BLaER1 (cell line): ENCODE measurements around the gene NKRF.

Experiments used
- H3K27ac ChIP-seq: shearing (Covaris generic); formaldehyde crosslinking; 2 replicates; pipeline ENCODE4 v1.8.1; 2022
- H3K27me3 ChIP-seq: shearing (Covaris generic); formaldehyde crosslinking; 2 replicates; pipeline ENCODE4 v1.8.1; 2022
- H3K36me3 ChIP-seq: shearing (Covaris generic); formaldehyde crosslinking; 2 replicates; pipeline ENCODE4 v1.8.1; 2022
- H3K4me1 ChIP-seq: shearing (Covaris generic); formaldehyde crosslinking; 2 replicates; pipeline ENCODE4 v1.8.1; 2022
- H3K4me2 ChIP-seq: shearing (Covaris generic); formaldehyde crosslinking; 2 replicates; pipeline ENCODE4 v1.8.1; 2022
- H3K4me3 ChIP-seq: shearing (Covaris generic); formaldehyde crosslinking; 2 replicates; pipeline ENCODE4 v1.8.1; 2022
- H3K9ac ChIP-seq: shearing (Covaris generic); formaldehyde crosslinking; 2 replicates; pipeline ENCODE4 v1.8.1; 2022
- H3K9me3 ChIP-seq: shearing (Covaris generic); formaldehyde crosslinking; 2 replicates; pipeline ENCODE4 v1.8.1; 2022
- H4K20me1 ChIP-seq: shearing (Covaris generic); formaldehyde crosslinking; 2 replicates; pipeline ENCODE4 v1.8.1; 2022
- Cebpa-rat ChIP-seq: shearing (Covaris generic); IDR thresholded peaks from 2 replicates; pipeline ENCODE4 v1.8.1; 2022

The NKRF gene

GRCh38 chrX:119606280-119607017, at the start of gene NKRF:
Gene NKRF (minus strand): TSS chrX:119606424.
- Histone ChIP-seq H3K9ac (peak within 1 kb of the TSS; percentile 93), H4K20me1 (peaks cover 40% of the 10 kb centered on the region), H3K4me1 (0 out of 2 replicates have a peak, but pooled peaks cover 12% of the 10 kb centered on the region), H3K36me3 (peaks cover 5% of the 10 kb centered on the region; the same call in 1 of the 2 replicates), H3K4me3 (peak within 1 kb of the TSS; percentile 72), H3K4me2 (peak within 1 kb of the TSS; percentile 75), H3K27me3 (no peaks in the 10 kb centered on the region), H3K9me3 (no peaks in the 10 kb centered on the region), H3K27ac (peak within 1 kb of the TSS; percentile 95)
- no peak for TF ChIP-seq Cebpa-rat

GRCh38 chrX:119655125-119655524, 48.9 kb upstream of the NKRF start:
- Histone ChIP-seq H3K4me1 (peaks cover 61% of the 10 kb centered on the region), H3K27me3 (no peaks in the 10 kb centered on the region), H3K36me3 (peaks cover 71% of the 10 kb centered on the region), H3K9ac (peak overlapping the region; percentile 36; the same call in 1 of the 2 replicates), H3K27ac (peak overlapping the region; percentile 24; the same call in 1 of the 2 replicates), H3K9me3 (no peaks in the 10 kb centered on the region), H3K4me3 (no peak overlapping the region), H3K4me2 (peak overlapping the region; percentile 69), H4K20me1 (peaks cover 14% of the 10 kb centered on the region)
- no peak for TF ChIP-seq Cebpa-rat

- no peak overlapping the region for H3K4me3 ChIP-seq
- H3K27me3 ChIP-seq, result no peaks in the 10 kb centered on the region
- H3K36me3 ChIP-seq, result peaks cover 72% of the 10 kb centered on the region
- peak overlapping the region; percentile 69 for H3K4me2 ChIP-seq
- H3K9me3 ChIP-seq, result no peaks in the 10 kb centered on the region
- TF ChIP-seq Cebpa-rat, result no peak
- peak overlapping the region; percentile 71 for H3K27ac ChIP-seq
- peaks cover 14% of the 10 kb centered on the region for H4K20me1 ChIP-seq
- H3K9ac ChIP-seq, result peak overlapping the region; percentile 36; the same call in 1 of the 2 replicates
- peaks cover 59% of the 10 kb centered on the region for H3K4me1 ChIP-seq
Observed at GRCh38 chrX:119654112-119654531, 47.9 kb upstream of the NKRF start.

GRCh38 chrX:119648421-119648775, 42.2 kb upstream of the NKRF start:
- Histone ChIP-seq H3K36me3 (peaks cover 97% of the 10 kb centered on the region), H3K27me3 (no peaks in the 10 kb centered on the region), H3K4me3 (no peak overlapping the region), H3K4me2 (no peak overlapping the region), H3K9ac (no peak overlapping the region), H4K20me1 (peaks cover 12% of the 10 kb centered on the region; the same call in 1 of the 2 replicates), H3K4me1 (peaks cover 32% of the 10 kb centered on the region), H3K9me3 (no peaks in the 10 kb centered on the region), H3K27ac (no peak overlapping the region)
- no peak for TF ChIP-seq Cebpa-rat

- no peak overlapping the region for H3K4me3 ChIP-seq
- no peak overlapping the region for H3K9ac ChIP-seq
- H3K4me1 ChIP-seq, result peaks cover 35% of the 10 kb centered on the region
- peaks cover 18% of the 10 kb centered on the region; the same call in 1 of the 2 replicates for H4K20me1 ChIP-seq
- no peaks in the 10 kb centered on the region for H3K9me3 ChIP-seq
- H3K36me3 ChIP-seq, result peaks cover 97% of the 10 kb centered on the region
- no peaks in the 10 kb centered on the region for H3K27me3 ChIP-seq
- no peak overlapping the region for H3K4me2 ChIP-seq
- no peak for TF ChIP-seq Cebpa-rat
- no peak overlapping the region for H3K27ac ChIP-seq
Observed at GRCh38 chrX:119647552-119648420, 41.6 kb upstream of the NKRF start.

GRCh38 chrX:119647089-119647488, 40.9 kb upstream of the NKRF start:
- Histone ChIP-seq H3K27ac (no peak overlapping the region), H3K9me3 (no peaks in the 10 kb centered on the region), H3K4me3 (no peak overlapping the region), H3K4me1 (peaks cover 41% of the 10 kb centered on the region), H3K36me3 (peaks cover 97% of the 10 kb centered on the region), H3K27me3 (no peaks in the 10 kb centered on the region), H3K9ac (no peak overlapping the region), H4K20me1 (peaks cover 25% of the 10 kb centered on the region; the same call in 1 of the 2 replicates), H3K4me2 (no peak overlapping the region)
- no peak for TF ChIP-seq Cebpa-rat

- Histone ChIP-seq H3K27ac (no peak overlapping the region), H3K27me3 (no peaks in the 10 kb centered on the region), H3K9me3 (no peaks in the 10 kb centered on the region), H3K4me3 (no peak overlapping the region), H3K36me3 (peaks cover 97% of the 10 kb centered on the region), H3K4me1 (peaks cover 47% of the 10 kb centered on the region), H3K4me2 (no peak overlapping the region), H3K9ac (no peak overlapping the region), H4K20me1 (peaks cover 31% of the 10 kb centered on the region; the same call in 1 of the 2 replicates)
- no peak for TF ChIP-seq Cebpa-rat
Observed at GRCh38 chrX:119646515-119646914, 40.3 kb upstream of the NKRF start.

GRCh38 chrX:119643696-119644095, 37.5 kb upstream of the NKRF start:
- no peaks in the 10 kb centered on the region for H3K27me3 ChIP-seq
- peaks cover 50% of the 10 kb centered on the region; the same call in 1 of the 2 replicates for H4K20me1 ChIP-seq
- H3K9me3 ChIP-seq, result no peaks in the 10 kb centered on the region
- H3K4me3 ChIP-seq, result no peak overlapping the region
- peaks cover 58% of the 10 kb centered on the region for H3K4me1 ChIP-seq
- H3K4me2 ChIP-seq, result peak overlapping the region; percentile 25
- TF ChIP-seq Cebpa-rat, result no peak
- no peak overlapping the region for H3K27ac ChIP-seq
- peaks cover 93% of the 10 kb centered on the region for H3K36me3 ChIP-seq
- no peak overlapping the region for H3K9ac ChIP-seq

GRCh38 chrX:119640731-119641170, 34.5 kb upstream of the NKRF start:
- no peak for TF ChIP-seq Cebpa-rat
- Histone ChIP-seq H4K20me1 (peaks cover 68% of the 10 kb centered on the region), H3K27ac (no peak overlapping the region), H3K9ac (no peak overlapping the region), H3K4me2 (no peak overlapping the region), H3K36me3 (peaks cover 94% of the 10 kb centered on the region), H3K4me1 (peaks cover 61% of the 10 kb centered on the region), H3K27me3 (no peaks in the 10 kb centered on the region), H3K9me3 (no peaks in the 10 kb centered on the region), H3K4me3 (no peak overlapping the region)
